ENCODE measurements around the gene LONRF2. TPM values are rescaled to one million over a fixed set of nuclear protein-coding genes. Genes with fewer than 3 reads are reported as not detected.
A peak's percentile ranks its signal among the peaks of the same experiment; 100 is the strongest.
"Not testable (repeated sequence)": the region's sequence is repeated elsewhere in the genome, so short reads cannot be mapped to it uniquely, and the experiment has no call there.

LONRF2 gene
- 1 to 10 TPM; 3.0 to 7.9 (median 4.2) TPM for total RNA-seq

DNA sequence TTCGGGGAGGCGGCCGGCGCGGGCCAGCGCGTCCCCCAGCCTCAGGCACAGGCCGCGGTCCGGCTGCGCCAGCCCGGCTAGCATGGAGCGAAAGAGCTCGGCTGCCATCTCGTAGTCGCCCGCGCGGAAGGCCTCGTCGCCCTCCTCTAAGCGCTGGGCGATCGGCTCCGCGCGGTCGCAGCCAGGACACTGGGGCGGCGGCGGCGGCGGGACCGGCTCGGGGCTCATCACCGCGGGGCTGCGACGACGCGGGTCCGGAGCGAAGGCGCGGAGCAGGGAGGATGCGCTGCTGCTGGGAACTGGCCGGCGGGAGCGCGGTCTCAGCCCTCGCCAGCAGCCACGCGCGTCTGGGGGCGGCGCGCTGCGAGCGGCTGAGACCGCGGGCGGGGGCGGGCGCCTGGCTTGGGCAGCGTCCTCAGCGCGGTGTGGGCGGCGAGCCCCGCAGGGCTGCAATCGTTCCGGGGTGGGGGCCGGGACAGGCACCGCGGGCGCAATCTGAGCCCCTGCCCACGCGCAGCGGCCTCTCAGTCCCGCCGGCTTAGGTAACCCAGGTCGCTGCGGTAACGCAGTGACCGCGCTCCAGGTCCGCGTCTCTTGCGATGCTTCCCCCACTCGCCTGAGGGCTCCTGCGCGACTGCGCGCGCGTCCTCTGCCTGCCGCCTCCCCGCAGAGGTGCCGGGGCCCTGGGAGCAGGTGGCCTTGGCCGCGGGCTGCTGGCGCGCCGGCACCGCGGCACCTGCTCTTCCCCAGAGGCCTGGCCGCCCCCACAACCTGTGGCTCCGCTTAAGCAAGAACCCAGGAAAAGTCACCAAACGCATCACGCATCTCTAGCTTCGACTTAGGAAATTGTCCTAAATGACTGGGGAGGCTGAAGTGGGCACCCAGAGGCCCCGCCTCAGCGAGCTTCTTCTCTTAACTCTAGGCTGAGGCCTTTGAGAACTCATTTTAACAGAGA lies at the start of gene LONRF2:
Gene LONRF2, minus strand, starts transcription at position 636 of the 955 bp plus-strand sequence. Its CDS starts 408 bp downstream, at position 228.
- TF ChIP-seq, protein P1, sequence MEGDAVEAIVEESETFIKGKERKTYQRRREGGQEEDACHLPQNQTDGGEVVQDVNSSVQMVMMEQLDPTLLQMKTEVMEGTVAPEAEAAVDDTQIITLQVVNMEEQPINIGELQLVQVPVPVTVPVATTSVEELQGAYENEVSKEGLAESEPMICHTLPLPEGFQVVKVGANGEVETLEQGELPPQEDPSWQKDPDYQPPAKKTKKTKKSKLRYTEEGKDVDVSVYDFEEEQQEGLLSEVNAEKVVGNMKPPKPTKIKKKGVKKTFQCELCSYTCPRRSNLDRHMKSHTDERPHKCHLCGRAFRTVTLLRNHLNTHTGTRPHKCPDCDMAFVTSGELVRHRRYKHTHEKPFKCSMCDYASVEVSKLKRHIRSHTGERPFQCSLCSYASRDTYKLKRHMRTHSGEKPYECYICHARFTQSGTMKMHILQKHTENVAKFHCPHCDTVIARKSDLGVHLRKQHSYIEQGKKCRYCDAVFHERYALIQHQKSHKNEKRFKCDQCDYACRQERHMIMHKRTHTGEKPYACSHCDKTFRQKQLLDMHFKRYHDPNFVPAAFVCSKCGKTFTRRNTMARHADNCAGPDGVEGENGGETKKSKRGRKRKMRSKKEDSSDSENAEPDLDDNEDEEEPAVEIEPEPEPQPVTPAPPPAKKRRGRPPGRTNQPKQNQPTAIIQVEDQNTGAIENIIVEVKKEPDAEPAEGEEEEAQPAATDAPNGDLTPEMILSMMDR (IDR thresholded peaks at IDR 0.05), result no peak
- TF ChIP-seq POLR2AphosphoS5 (IDR thresholded peaks at IDR 0.05), result no peak
- TF ChIP-seq EP300 (IDR thresholded peaks at IDR 0.05), result no peak
- TF ChIP-seq POLR2A (IDR thresholded peaks at IDR 0.05), result peak in 1 of 4 donors; percentile 5
- H3K4me1 ChIP-seq, result peaks cover 10 to 20% (median 13%) of the 10 kb centered on the region in 4 donors

DNA sequence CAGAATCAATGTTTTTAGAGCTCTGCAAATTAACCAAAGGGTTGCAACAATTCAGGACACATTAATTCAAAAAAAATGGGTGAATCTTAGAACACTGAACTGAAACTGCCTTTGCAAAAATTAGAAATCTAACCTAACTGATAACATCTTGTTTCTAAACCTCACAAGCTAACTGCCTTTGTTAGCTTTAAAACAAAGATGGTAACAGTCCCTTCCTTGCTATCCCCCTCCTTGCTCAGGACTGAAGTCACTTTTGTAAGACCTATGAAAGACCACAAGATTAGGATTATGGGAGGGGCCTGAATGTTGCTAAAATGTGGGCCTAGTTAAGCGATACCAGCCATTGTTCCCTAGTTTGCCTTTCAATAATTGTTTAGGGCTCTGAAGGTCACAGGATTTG lies 44.9 kb upstream of the LONRF2 start:
- peaks cover 0 to 16% (median 11%) of the 10 kb centered on the region in 4 donors for H3K9me3 ChIP-seq
- no peak overlapping the region for H3K4me3 ChIP-seq
- 75 to 83% methylated on average over 1 of the region's 1 CpG for WGBS, 2 donors
- no peaks in the 10 kb centered on the region for H3K36me3 ChIP-seq
- H3K4me1 ChIP-seq, result no peaks in the 10 kb centered on the region
- H3K27ac ChIP-seq, result no peak overlapping the region
- no peaks in the 10 kb centered on the region for H3K27me3 ChIP-seq
- TF ChIP-seq, protein P1 (IDR thresholded peaks at IDR 0.05), result no peak
- TF ChIP-seq POLR2A (IDR thresholded peaks at IDR 0.05) (no peak), POLR2AphosphoS5 (IDR thresholded peaks at IDR 0.05) (no peak), EP300 (IDR thresholded peaks at IDR 0.05) (no peak)
- DNase-seq (no peak), ATAC-seq (ENCODE audit: low FRiP score in 2 of 2) (no peak)

More for the DNA sequence above, at the start of gene LONRF2:
- Histone ChIP-seq H3K27me3 (peaks cover 0 to 15% (median 6%) of the 10 kb centered on the region in 4 donors), H3K36me3 (no peaks in the 10 kb centered on the region), H3K27ac (peak within 1 kb of the TSS in 2 of 4 donors; percentile 72 to 77), H3K4me3 (peak within 1 kb of the TSS; percentile 19 to 65 (median 61)), H3K9me3 (peaks cover 0 to 11% (median 6%) of the 10 kb centered on the region in 4 donors)
- ATAC-seq (ENCODE audit: low FRiP score in 2 of 2) (peak; percentile 63 to 90), DNase-seq (peak in 1 of 2 donors; percentile 91)
- WGBS, 2 donors, result 6 to 7% methylated on average over 12 to 23 of the region's 113 CpGs

DNA sequence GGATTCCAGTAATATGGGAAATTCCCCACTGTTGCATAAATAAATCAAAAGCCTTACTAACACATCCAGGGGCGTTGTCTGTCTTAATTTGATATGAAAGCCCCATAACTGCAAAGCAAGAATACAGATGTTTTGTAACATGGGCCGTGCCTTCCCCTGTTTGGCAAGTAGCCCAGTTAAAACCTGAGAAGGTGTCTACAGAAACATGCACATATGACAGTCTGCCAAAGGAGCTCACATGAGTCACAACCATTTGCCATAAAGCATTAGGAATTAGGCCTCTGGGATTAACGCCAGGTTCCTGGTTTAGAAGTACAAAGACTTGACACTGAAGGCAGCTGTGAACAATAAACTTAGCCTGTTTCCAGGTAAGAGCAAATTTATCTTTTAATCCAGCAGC lies 43.1 kb upstream of the LONRF2 start:
- Histone ChIP-seq H3K9me3 (peaks cover 0 to 14% (median 8%) of the 10 kb centered on the region in 4 donors), H3K4me3 (no peak overlapping the region), H3K36me3 (no peaks in the 10 kb centered on the region), H3K4me1 (no peaks in the 10 kb centered on the region), H3K27ac (no peak overlapping the region), H3K27me3 (no peaks in the 10 kb centered on the region)
- WGBS, 2 donors, result 38 to 53% methylated on average over 3 of the region's 3 CpGs
- TF ChIP-seq, protein P1 (IDR thresholded peaks at IDR 0.05), result no peak
- no peak for TF ChIP-seq POLR2AphosphoS5 (IDR thresholded peaks at IDR 0.05)
- TF ChIP-seq POLR2A (IDR thresholded peaks at IDR 0.05), result no peak
- TF ChIP-seq EP300 (IDR thresholded peaks at IDR 0.05), result no peak
- no peak for ATAC-seq (ENCODE audit: low FRiP score in 2 of 2)
- peak in 1 of 2 donors; percentile 36 for DNase-seq

DNA sequence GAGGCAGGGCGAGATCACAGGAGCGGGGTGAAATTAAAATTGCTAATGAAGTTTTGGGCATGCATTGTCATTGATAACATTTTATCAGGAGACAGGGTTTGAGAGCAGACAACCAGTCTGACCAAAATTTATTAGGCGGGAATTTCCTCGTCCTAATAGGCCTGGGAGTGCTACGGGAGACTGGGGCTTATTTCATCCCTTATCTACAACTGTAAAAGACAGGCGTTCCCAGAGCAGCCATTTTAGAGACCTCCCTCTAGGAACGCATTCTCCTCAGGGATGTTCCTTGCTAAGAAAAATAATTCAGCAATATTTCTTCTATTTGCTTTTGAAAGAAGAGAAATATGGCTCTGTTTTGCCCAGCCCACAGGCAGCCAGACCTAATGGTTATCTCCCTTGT lies 40.0 kb upstream of the LONRF2 start:
- not testable (repeated sequence) for DNase-seq; H3K27me3 ChIP-seq; H3K4me3 ChIP-seq; H3K27ac ChIP-seq; H3K36me3 ChIP-seq; ATAC-seq (ENCODE audit: low FRiP score in 2 of 2); H3K4me1 ChIP-seq
- peaks cover 0 to 10% (median 5%) of the 10 kb centered on the region in 4 donors for H3K9me3 ChIP-seq
- 90 to 91% methylated on average over 7 of the region's 7 CpGs for WGBS, 2 donors

DNA sequence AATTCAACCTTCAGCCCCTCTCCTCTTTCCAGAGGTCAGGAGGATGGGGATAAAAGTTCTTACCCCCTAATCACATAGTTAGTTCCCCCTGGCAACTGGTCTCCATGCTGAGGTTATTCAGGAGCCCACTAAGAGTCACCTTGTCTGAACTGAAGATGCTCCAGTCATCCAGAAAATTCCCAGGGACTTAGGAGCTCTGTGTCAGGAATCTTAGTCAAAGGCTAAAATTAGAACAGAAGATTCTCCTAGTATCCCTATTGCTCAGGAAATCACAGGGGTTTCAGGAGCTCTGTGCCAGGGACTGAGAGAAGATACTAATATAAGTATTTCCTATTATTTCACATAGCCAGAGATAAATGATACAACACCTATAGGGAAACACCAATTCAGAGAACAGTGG lies 37.3 kb upstream of the LONRF2 start:
- H3K36me3 ChIP-seq, result no peaks in the 10 kb centered on the region
- H3K27me3 ChIP-seq, result no peaks in the 10 kb centered on the region
- peaks cover 0 to 10% (median 5%) of the 10 kb centered on the region in 4 donors for H3K9me3 ChIP-seq
- H3K4me1 ChIP-seq, result no peaks in the 10 kb centered on the region
- DNase-seq, result no peak
- H3K4me3 ChIP-seq, result no peak overlapping the region
- H3K27ac ChIP-seq, result no peak overlapping the region
- ATAC-seq (ENCODE audit: low FRiP score in 2 of 2), result no peak
- TF ChIP-seq EP300 (IDR thresholded peaks at IDR 0.05), result no peak
- TF ChIP-seq POLR2AphosphoS5 (IDR thresholded peaks at IDR 0.05), result no peak
- TF ChIP-seq, protein P1 (IDR thresholded peaks at IDR 0.05), result no peak
- TF ChIP-seq POLR2A (IDR thresholded peaks at IDR 0.05), result no peak

All from upper lobe of left lung (tissue), 6 donors.